Epithelial cell of prostate (primary cell): ENCODE data around the gene SLIT3.

Source experiments
- DNase-seq: peaks from one replicate; pipeline ENCODE4 v3.0.0-alpha.2; 2011; ENCODE audit warnings: low read depth, low spot score
- H3K27ac ChIP-seq: fragments of 450-650 bp; 2 replicates; pipeline ENCODE4 v1.5.1; 2017; ENCODE audit warnings: mild to moderate bottlenecking

The SLIT3 gene

GRCh38 chr5:168985454-168985853 is 315.5 kb downstream of the SLIT3 start:
- no peak for DNase-seq
- H3K27ac ChIP-seq, result no peak overlapping the region

DNA sequence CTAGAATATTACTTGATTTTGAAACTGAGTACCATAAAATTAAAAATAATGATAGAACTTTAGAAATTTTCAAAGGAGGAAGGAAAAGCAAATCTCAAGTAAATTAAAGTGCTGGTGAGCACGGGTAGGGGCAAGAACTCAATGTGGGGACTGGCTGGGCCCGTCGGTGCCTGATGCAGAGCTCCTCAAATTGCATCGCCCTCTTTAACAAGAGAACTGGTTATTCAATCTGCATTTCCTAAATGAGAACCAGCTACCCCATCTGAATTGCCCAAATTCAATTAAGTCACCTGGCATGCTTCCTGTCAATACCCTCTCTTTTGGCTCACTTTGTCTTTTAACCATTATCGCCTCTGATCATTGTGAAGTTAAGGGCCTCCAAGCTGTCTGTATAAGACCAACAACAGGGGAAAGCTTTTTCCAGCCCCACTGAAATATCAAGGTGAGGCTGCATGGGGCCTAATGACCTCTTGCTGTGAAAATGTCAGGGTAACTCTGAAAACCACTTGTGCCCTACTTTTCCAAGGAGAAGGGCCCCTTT is 316.7 kb downstream of the SLIT3 start:
- DNase-seq, result no peak
- H3K27ac ChIP-seq, result no peak overlapping the region

DNA sequence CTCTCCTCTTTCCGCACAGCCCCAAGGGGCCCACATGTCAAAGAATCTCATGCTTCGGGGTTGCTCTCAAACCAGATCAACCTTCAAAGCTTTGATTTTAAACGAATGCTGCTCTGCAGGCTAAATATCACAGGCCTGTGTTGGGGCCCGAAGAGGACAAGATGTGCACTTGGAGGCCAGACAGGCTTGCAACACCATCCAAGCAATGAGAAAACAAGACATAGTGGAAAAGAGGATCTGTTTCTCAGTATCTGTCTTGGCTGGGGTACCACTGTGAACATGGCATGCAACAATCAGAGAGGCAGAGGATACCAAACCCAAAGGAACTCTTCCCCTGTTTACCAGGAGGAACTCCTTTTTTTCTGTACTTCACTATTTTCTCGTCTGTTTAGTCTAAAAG is 321.8 kb downstream of the SLIT3 start:
- no peak for DNase-seq

DNA sequence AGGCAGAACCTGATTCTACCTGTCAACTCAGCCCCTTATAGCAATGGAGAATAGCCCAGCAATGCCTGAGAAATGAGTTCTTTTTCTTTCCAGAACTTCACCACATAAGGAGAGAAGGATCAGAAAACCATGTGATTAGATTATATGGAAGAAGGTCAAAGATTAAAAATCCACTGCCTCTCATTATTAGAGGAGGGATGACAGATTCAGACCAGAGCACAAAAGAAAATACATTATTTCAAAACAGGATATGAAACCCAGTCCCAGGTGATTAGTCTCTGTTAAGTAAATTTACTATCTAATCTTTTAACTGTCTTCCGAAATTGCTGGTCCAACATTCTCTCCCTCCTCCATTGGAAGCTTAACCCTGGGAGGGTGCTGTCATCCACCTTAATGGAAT is 322.4 kb downstream of the SLIT3 start:
- no peak for DNase-seq
- peak overlapping the region; percentile 60 for H3K27ac ChIP-seq

More for the DNA sequence above, 321.8 kb downstream of the SLIT3 start:
- peak overlapping the region; percentile 60 for H3K27ac ChIP-seq

- peak; percentile 81 for DNase-seq
- H3K27ac ChIP-seq, result peak overlapping the region; percentile 60
These were observed 322.9 kb downstream of the SLIT3 start for GRCh38 chr5:168978015-168978414.

- H3K27ac ChIP-seq, result no peak overlapping the region
- DNase-seq, result no peak
These were observed 324.5 kb downstream of the SLIT3 start for GRCh38 chr5:168976311-168976970.

- H3K27ac ChIP-seq, result no peak overlapping the region
- no peak for DNase-seq
These were observed 325.6 kb downstream of the SLIT3 start for GRCh38 chr5:168975331-168975730.

DNA sequence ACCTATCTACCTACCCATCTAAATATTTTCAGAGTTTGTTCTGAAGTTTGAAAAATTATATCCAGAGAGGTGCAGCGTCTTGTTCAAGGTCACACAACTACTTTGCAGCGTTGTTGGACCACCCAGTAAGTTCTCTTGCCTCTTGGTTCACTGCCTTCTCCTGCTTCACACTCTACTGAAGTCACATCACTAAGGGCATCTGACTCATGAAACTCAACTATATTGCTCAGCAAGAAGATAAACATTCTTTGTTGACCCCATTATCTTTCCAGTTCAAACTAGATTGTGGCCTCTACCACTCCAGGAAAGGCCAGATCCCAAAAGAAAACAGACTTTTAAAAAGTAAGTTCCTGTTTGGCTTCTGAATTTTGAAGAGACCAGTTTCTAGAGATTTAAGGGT is 326.9 kb downstream of the SLIT3 start:
- DNase-seq, result no peak
- H3K27ac ChIP-seq, result no peak overlapping the region

DNA sequence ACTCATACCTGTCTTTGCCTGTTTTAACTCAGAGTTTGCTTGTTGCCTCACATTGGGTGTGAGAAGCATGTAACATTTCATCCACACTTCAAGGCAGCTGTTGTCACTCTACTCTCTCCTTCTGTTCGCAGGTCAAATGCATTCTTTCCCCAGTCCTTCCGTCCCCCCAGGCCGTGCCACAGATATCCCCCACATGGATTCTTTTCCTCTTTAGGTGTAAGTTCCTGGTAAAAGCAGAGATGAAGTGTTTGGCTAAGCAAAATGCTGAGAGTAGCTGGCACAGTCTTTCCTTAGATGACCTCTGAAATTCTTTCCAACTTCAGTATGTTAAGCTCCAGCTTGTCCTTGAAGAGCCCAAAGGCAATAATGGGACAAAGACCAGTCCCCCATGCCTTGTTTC is 328.2 kb downstream of the SLIT3 start:
- DNase-seq, result no peak
- H3K27ac ChIP-seq, result no peak overlapping the region

DNA sequence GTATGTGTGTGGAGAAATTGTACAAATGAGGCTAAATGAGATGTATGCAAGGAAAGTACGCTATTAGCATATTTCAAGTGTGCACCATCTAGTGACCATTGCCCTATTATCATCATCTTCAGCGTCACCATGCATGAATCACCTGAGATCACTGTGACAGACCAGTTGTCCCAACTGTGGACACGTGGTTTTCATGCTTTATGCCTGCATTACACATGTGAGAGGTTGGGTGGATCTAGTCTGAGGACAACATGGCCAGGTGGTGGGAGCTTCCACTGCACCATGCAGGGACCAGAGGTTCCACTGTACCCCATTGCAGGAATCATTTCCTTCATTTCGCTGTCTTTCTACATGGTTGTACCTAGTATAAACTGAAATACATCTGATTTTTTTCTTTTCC is 329.8 kb downstream of the SLIT3 start:
- DNase-seq, result no peak
- no peak overlapping the region for H3K27ac ChIP-seq

GRCh38 chr5:168969326-168969886 is 331.5 kb downstream of the SLIT3 start:
- no peak overlapping the region for H3K27ac ChIP-seq
- no peak for DNase-seq

GRCh38 chr5:168967882-168968620 is 332.9 kb downstream of the SLIT3 start:
- H3K27ac ChIP-seq, result no peak overlapping the region
- DNase-seq, result no peak

DNA sequence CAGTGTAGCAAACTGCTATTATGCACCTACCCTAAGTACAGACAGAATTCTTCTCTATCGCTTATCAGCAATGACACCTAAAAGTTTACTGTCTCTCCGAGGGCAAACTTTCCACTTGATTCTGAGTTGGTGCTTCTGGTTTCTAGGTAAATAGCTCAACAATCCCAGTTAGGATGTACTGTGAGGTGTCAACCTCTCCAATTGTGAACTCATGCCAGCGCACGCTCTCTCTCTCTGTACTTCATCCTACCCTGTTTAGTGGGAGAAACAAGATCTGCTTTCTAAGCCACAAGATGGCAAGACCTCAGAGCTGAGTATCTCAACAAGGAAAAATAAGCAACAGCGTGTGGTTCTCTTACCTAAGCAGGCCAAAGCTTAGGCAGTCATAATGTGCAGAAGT is 335.3 kb downstream of the SLIT3 start:
- DNase-seq, result no peak
- no peak overlapping the region for H3K27ac ChIP-seq

DNA sequence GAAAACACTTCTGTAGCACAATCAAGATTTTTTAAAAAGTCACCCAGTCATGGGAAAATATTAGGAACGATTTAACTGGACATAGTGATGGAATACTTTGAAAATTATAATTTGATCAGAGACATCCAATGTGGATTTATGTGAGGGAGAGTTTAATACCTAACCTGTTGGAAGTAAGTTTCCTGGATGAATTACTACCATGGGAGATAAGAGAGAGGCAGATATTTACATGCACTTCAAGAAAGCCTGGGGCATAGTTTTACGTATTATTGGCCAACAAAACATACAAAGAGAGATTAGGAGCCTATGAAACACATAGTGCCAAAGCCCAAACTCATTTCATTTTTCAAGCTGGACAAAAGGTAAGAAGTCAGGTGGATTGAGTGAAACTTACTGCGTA is 336.8 kb downstream of the SLIT3 start:
- H3K27ac ChIP-seq, result no peak overlapping the region
- DNase-seq, result no peak

DNA sequence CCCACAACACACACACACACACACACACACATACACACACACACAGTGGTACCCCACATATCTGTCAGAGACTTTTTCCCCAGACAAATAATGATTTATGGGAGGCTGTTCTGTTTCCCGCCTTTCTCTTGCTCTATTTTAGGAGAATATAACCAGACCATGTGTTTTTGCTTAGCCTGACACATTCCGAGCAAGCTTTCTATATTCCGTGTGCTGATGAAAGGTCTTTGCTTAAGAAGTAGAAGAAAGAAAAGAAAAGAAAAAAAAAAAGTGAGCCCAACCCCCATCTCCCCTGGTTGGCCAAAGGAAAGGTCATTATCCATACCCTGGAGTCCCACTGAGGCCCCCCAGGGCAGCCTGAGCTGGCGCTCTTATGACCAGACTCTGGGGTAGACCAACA is 338.6 kb downstream of the SLIT3 start:
- DNase-seq, result no peak
- no peak overlapping the region for H3K27ac ChIP-seq

GRCh38 chr5:168961681-168962080 is 339.3 kb downstream of the SLIT3 start:
- no peak overlapping the region for H3K27ac ChIP-seq
- DNase-seq, result no peak

DNA sequence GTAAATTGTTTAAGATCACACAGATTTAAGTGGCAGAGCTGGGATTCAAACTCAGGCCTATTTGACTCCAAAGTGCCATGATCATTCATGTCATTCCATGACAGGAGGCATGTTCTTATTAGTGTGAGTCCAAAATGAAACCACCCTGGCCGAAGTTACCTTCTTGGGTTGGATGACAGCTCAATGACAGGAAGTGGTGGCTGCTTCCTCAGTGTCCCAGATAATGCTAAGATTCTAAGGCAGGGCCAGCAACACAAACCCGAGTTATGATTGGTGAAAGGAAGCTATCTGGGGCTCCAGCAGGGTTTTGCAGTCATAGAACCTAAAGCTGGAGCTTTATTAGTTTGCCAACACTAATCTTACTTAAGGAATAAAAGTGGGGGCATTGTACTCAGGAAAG is 340.4 kb downstream of the SLIT3 start:
- no peak overlapping the region for H3K27ac ChIP-seq
- no peak for DNase-seq

GRCh38 chr5:168953351-168953750 is 347.6 kb downstream of the SLIT3 start:
- H3K27ac ChIP-seq, result no peak overlapping the region
- DNase-seq, result no peak

DNA sequence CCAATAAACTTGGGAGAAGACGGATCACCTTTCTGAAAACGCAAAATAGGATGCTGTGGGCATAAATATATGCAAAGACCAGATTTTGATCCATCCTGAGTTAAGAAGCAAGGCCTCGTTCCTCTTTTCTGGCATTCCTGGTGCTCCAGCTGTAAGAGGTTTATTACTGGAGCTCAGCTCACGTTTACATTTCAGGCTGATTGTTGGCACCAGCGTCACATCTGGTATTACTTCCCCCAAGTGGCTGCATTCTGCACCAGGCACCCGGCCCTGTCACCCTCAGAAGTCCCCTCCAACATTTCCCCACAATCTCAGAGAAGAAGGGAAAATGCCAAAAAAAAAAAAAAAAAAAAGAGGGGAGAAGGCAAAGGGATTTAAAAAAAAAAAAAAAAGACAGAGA is 348.7 kb downstream of the SLIT3 start:
- no peak overlapping the region for H3K27ac ChIP-seq
- DNase-seq, result no peak

DNA sequence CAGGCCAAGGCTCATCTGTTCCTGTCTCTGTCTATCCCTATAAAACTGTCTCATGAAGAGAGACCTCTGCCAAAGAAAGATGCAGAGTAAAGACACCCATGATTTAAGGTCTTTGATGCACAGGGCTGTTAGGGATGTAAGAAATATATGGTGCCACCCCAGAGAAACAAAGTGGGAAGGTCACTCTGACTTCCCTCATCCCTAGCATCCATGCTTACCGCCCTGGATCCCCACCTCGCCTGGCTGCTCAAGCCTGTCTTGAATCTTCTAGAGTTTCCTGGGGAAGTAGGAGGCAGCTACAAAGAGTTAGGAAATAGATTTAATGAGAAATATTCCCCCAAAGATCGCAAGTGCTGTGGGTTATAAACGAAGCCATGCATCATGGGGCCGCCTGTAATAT is 349.2 kb downstream of the SLIT3 start:
- H3K27ac ChIP-seq, result no peak overlapping the region
- no peak for DNase-seq

- no peak for DNase-seq
- H3K27ac ChIP-seq, result no peak overlapping the region
These were observed 349.6 kb downstream of the SLIT3 start for GRCh38 chr5:168951356-168951755.
